Naive thymus-derived CD8-positive, alpha-beta T cell (primary cell): Measurements from ENCODE around the gene SHC4. TPM values are rescaled to one million over a fixed set of nuclear protein-coding genes. Genes with fewer than 3 reads are reported as not detected.
"Not testable (repeated sequence)": the region's sequence is repeated elsewhere in the genome, so short reads cannot be mapped to it uniquely, and the experiment has no call there.

ENCODE experiments used
- ATAC-seq, 2 donors: fragments of 150-1000 bp; cut with Tn5 transposase in 1 of 2; sonication (Bioruptor Pico), chemical (Tn5 transposase) in 1 of 2; 1 replicate in 1 of 2; 2 replicates in 1 of 2; pipeline ENCODE4 v1.10.0; 2021; ENCODE audit warnings: mild to moderate bottlenecking in 2 of 2, moderate library complexity in 2 of 2
- POLR2A ChIA-PET: fragments of 350-600 bp; sonication (Branson Sonifier 250); formaldehyde crosslinking; loops from one replicate; lab custom pipeline; 2021; ENCODE audit warnings: antibody characterized with exemption; lab: Charles Lee
- DNase-seq, 10 donors: peaks; one replicate each; pipeline versions ENCODE4 v3.0.0 to v3.0.0-alpha.2; 2020 to 2022
- H3K27ac Mint-ChIP-seq, 10 donors: one replicate each; pipeline ENCODE4 v1.8.0; 2020 to 2022; ENCODE audit warnings: mild to moderate bottlenecking in 10 of 10, mixed read lengths in 10 of 10, moderate library complexity in 4 of 10, inconsistent platforms in 1 of 10
- H3K27me3 Mint-ChIP-seq, 5 donors: one replicate each; pipeline ENCODE4 v1.8.0; 2021 to 2022; ENCODE audit warnings: mixed read lengths in 5 of 5
- H3K36me3 Mint-ChIP-seq, 3 donors: one replicate each; pipeline ENCODE4 v1.8.0; 2020 to 2022; ENCODE audit warnings: mixed read lengths in 3 of 3, mild to moderate bottlenecking in 2 of 3, inconsistent platforms in 1 of 3
- H3K4me1 Mint-ChIP-seq, 4 donors: one replicate each; pipeline ENCODE4 v1.8.0; 2021 to 2022; ENCODE audit warnings: mixed read lengths in 4 of 4
- H3K4me3 Mint-ChIP-seq, 10 donors: one replicate each; pipeline ENCODE4 v1.8.0; 2020 to 2022; ENCODE audit warnings: mild to moderate bottlenecking in 10 of 10, mixed read lengths in 10 of 10, moderate library complexity in 6 of 10, inconsistent platforms in 1 of 10
- H3K9me3 Mint-ChIP-seq, 9 donors: one replicate each; pipeline ENCODE4 v1.8.0; 2020 to 2022; ENCODE audit warnings: mixed read lengths in 9 of 9, mild to moderate bottlenecking in 3 of 9, inconsistent platforms in 1 of 9, moderate library complexity in 1 of 9
- polyA plus RNA-seq, 3 donors: library from polyadenylated mRNA; unstranded; fragments of 300-500 nt; fragmentation: Illumina TruSeq; gene quantifications; one replicate each; pipeline ENCODE4 v1.2.3, GENCODE V29; 2021
- total RNA-seq, 8 experiments: library from RNA in 2 of 8; stranded (reverse) in 2 of 8; gene quantifications; one replicate each; pipeline ENCODE4 v1.2.3 and lab custom pipeline; 2021 to 2026

SHC4 gene
- total and polyA plus RNA-seq, 5 experiments from 2014 or later = not detected

- H3K4me1 Mint-ChIP-seq = no peaks in the 10 kb centered on the region
- no peak for ATAC-seq
- no peaks in the 10 kb centered on the region for H3K9me3 Mint-ChIP-seq
- no peak overlapping the region for H3K27ac Mint-ChIP-seq
- no peak overlapping the region for H3K4me3 Mint-ChIP-seq
- no peak for DNase-seq
- peaks cover 11 to 41% (median 16%) of the 10 kb centered on the region in 5 donors for H3K27me3 Mint-ChIP-seq
- POLR2A ChIA-PET = no interaction called here
- H3K36me3 Mint-ChIP-seq = peaks cover 0 to 3% (median 0%) of the 10 kb centered on the region in 3 donors
Observed at GRCh38 chr15:48983300-48983699, 19.6 kb upstream of the SHC4 start.

DNA sequence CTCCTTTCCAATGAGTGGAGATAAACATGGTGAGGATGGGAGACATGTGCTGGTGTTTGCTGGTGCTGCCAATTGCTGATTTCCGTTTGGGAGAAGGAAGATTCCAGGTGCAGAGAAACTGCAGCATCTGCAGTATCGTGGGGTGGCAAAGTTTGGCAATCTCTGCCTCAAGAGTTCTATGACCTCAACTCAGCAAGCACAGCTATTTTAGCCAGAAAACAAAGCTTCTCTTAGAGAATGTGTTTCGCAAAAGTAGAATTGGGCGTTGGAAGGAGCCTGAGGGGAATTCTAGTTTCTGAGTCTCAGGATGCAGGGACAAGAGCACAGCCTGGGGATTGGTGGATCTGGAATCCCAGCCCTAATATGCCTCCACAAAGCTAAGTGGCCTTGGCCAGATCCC, 18.2 kb upstream of the SHC4 start:
- no peak overlapping the region for H3K4me3 Mint-ChIP-seq
- no peaks in the 10 kb centered on the region for H3K9me3 Mint-ChIP-seq
- H3K4me1 Mint-ChIP-seq = no peaks in the 10 kb centered on the region
- H3K27ac Mint-ChIP-seq = peak overlapping the region in 1 of 10 donors; percentile 54
- POLR2A ChIA-PET = no interaction called here
- no peaks in the 10 kb centered on the region for H3K36me3 Mint-ChIP-seq
- no peak for DNase-seq
- no peak for ATAC-seq
- H3K27me3 Mint-ChIP-seq = peaks cover 16 to 41% (median 21%) of the 10 kb centered on the region in 5 donors

- Mint-ChIP-seq H3K9me3 (no peaks in the 10 kb centered on the region), H3K4me1 (peaks cover 2 to 10% (median 4%) of the 10 kb centered on the region in 4 donors), H3K36me3 (no peaks in the 10 kb centered on the region), H3K4me3 (no peak overlapping the region), H3K27ac (no peak overlapping the region), H3K27me3 (peaks cover 16 to 52% (median 26%) of the 10 kb centered on the region in 5 donors)
- no peak for DNase-seq
- no peak for ATAC-seq
- POLR2A ChIA-PET = no interaction called here
Observed at GRCh38 chr15:48978638-48979037, 14.9 kb upstream of the SHC4 start.

GRCh38 chr15:48976444-48977088, 12.8 kb upstream of the SHC4 start:
- peaks cover 2 to 10% (median 4%) of the 10 kb centered on the region in 4 donors for H3K4me1 Mint-ChIP-seq
- POLR2A ChIA-PET = interaction anchor here (0.7 kb wide), 1 partner anchor 98 kb away, joined by 3 read pairs; the partner anchor contains the start of gene EID1
- peak overlapping the region in 1 of 10 donors; percentile 3 for H3K27ac Mint-ChIP-seq
- no peak for DNase-seq
- H3K9me3 Mint-ChIP-seq = no peaks in the 10 kb centered on the region
- H3K27me3 Mint-ChIP-seq = peaks cover 17 to 52% (median 30%) of the 10 kb centered on the region in 5 donors
- ATAC-seq = no peak
- H3K4me3 Mint-ChIP-seq = peak overlapping the region in 9 of 10 donors; percentile 10 to 68 (median 63)
- no peaks in the 10 kb centered on the region for H3K36me3 Mint-ChIP-seq

DNA sequence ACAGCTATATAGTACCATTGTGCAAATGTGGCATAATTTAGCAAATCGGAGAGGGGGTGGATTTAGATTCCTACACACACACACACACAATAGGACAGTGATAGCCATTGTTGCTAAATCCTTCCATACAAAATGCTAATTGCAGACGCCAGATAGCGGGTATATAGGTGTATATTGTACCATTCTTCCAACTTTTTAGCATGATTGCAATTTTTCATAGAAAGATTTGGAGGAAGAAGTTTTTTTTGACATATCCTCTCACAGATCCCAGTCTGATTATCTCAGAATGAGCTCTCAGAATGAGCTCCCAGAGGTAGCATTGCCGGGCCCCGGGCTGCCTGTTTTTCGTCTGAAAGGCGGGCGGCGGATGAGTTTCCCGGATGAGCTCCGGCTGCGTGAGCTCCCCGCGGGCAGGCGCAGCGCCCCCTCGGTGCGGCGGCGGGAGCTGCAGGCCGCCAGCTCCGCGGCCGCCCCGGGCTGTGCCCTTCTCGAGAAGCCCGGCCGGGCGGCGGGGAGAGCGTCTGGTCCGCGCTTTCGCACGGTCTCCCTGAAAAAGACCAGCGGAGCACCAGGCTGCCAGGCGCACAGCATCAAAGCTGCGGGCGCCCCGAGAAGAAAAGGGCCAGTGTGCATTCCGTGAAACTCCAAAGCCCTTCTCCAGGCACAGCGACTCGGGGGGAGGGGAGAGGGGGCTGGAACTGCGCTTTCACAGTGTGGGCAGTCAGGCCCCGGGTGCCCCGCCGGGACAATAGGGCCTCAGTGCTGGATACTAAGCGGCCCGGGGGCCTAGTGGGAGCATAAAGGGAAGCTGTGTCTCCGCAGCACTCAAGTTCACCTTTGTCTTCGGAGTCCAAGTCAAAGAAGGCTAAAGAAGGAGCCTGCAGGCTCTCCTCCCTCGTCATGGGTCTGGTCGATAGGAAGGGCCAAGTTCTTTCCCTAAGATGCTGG, 12.0 kb upstream of the SHC4 start:
- peak; percentile 97 to 100 for ATAC-seq
- DNase-seq = peak; percentile 47 to 75 (median 66)
- H3K27me3 Mint-ChIP-seq = peaks cover 14 to 53% (median 26%) of the 10 kb centered on the region in 5 donors
- peak overlapping the region; percentile 39 to 70 (median 65) for H3K4me3 Mint-ChIP-seq
- POLR2A ChIA-PET = interaction anchor here (0.7 kb wide), 1 partner anchor 98 kb away, joined by 3 read pairs; the partner anchor contains the start of gene EID1
- no peak overlapping the region for H3K27ac Mint-ChIP-seq
- H3K4me1 Mint-ChIP-seq = peaks cover 2 to 10% (median 4%) of the 10 kb centered on the region in 4 donors
- no peaks in the 10 kb centered on the region for H3K9me3 Mint-ChIP-seq
- H3K36me3 Mint-ChIP-seq = no peaks in the 10 kb centered on the region

DNA sequence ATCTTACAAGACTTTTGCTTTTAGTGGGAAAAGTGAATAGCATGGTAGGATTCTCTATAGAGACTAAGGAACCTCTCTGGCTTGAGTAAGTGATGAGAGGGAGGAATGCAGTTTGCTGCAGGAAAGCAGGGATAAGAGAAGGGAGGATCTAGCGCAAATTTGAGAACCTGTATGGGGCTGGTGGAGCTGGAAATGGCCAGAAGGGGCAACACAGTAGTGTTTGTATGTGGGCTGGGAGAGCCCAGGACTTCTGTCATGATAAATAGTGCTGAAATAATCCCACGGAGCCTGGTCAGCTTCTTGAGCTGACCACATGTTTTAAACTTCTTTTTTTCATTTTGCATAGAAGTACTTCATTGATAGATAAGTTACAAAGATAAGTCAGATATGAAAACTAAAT, 11.2 kb upstream of the SHC4 start:
- POLR2A ChIA-PET = interaction anchor here (0.7 kb wide), 1 partner anchor 97 kb away, joined by 4 read pairs; the partner anchor contains the start of gene EID1
- peak overlapping the region in 6 of 10 donors; percentile 12 to 70 (median 42) for H3K4me3 Mint-ChIP-seq
- peaks cover 2 to 10% (median 4%) of the 10 kb centered on the region in 4 donors for H3K4me1 Mint-ChIP-seq
- H3K27me3 Mint-ChIP-seq = peaks cover 17 to 51% (median 28%) of the 10 kb centered on the region in 5 donors
- H3K9me3 Mint-ChIP-seq = no peaks in the 10 kb centered on the region
- H3K36me3 Mint-ChIP-seq = no peaks in the 10 kb centered on the region
- DNase-seq (no peak), ATAC-seq (no peak)
- H3K27ac Mint-ChIP-seq = no peak overlapping the region

- Mint-ChIP-seq H3K27me3 (peaks cover 10 to 47% (median 26%) of the 10 kb centered on the region in 5 donors), H3K36me3 (no peaks in the 10 kb centered on the region)
Observed at GRCh38 chr15:48972750-48973503, 9.2 kb upstream of the SHC4 start.

GRCh38 chr15:48970926-48971325, 7.2 kb upstream of the SHC4 start:
- peaks cover 16 to 63% (median 29%) of the 10 kb centered on the region in 5 donors for H3K27me3 Mint-ChIP-seq
- POLR2A ChIA-PET, H3K36me3 Mint-ChIP-seq, H3K27ac Mint-ChIP-seq, ATAC-seq, H3K4me3 Mint-ChIP-seq, H3K9me3 Mint-ChIP-seq, DNase-seq: not testable (repeated sequence)
- peaks cover 10 to 20% (median 14%) of the 10 kb centered on the region in 4 donors for H3K4me1 Mint-ChIP-seq

More at GRCh38 chr15:48972750-48973503, 9.2 kb upstream of the SHC4 start:
- Mint-ChIP-seq H3K4me1 (peaks cover 4 to 10% (median 5%) of the 10 kb centered on the region in 4 donors), H3K4me3 (no peak overlapping the region), H3K27ac (no peak overlapping the region), H3K9me3 (no peaks in the 10 kb centered on the region)
- ATAC-seq (no peak), DNase-seq (no peak)
- POLR2A ChIA-PET = interaction anchor here (1.1 kb wide), 1 partner anchor 9 kb away, joined by 3 read pairs; the partner anchor contains the start of gene SHC4

DNA sequence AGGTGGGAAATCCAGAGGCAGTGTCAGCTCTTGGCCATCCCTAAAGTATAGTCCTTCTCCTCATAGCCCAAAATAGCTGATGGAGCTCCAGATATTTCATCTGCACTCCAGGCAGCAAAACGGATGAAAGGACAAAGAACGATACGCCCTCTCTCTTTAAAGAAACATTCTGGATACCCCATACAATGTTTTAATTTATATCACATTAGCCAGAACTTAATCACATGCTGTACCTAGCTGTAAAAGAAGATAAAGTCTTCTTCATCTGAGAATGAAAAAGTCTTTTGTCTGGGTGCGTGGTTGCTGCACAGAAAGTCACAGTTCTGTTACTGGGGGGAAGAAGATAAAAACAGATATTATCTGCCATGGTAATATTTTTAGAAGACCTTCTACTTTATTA, 4.3 kb upstream of the SHC4 start:
- ATAC-seq (no peak), DNase-seq (no peak)
- peaks cover 0 to 3% (median 0%) of the 10 kb centered on the region in 3 donors for H3K36me3 Mint-ChIP-seq
- H3K4me1 Mint-ChIP-seq = peaks cover 22 to 34% (median 29%) of the 10 kb centered on the region in 4 donors
- H3K4me3 Mint-ChIP-seq = no peak overlapping the region
- POLR2A ChIA-PET = no interaction called here
- peaks cover 31 to 79% (median 51%) of the 10 kb centered on the region in 5 donors for H3K27me3 Mint-ChIP-seq
- no peak overlapping the region for H3K27ac Mint-ChIP-seq
- H3K9me3 Mint-ChIP-seq = no peaks in the 10 kb centered on the region

GRCh38 chr15:48967336-48967735, 3.6 kb upstream of the SHC4 start:
- Mint-ChIP-seq H3K4me3 (no peak overlapping the region), H3K9me3 (no peaks in the 10 kb centered on the region), H3K27ac (peak overlapping the region in 1 of 10 donors; percentile 44), H3K27me3 (peaks cover 31 to 76% (median 51%) of the 10 kb centered on the region in 5 donors), H3K36me3 (peaks cover 0 to 3% (median 0%) of the 10 kb centered on the region in 3 donors), H3K4me1 (peaks cover 22 to 36% (median 32%) of the 10 kb centered on the region in 4 donors)
- ATAC-seq (no peak), DNase-seq (no peak)
- POLR2A ChIA-PET = no interaction called here

- H3K36me3 Mint-ChIP-seq = peaks cover 0 to 3% (median 0%) of the 10 kb centered on the region in 3 donors
- peak; percentile 65 to 71 for ATAC-seq
- POLR2A ChIA-PET = no interaction called here
- no peaks in the 10 kb centered on the region for H3K9me3 Mint-ChIP-seq
- H3K4me3 Mint-ChIP-seq = no peak overlapping the region
- peak in 2 of 10 donors; percentile 10 to 25 for DNase-seq
- H3K4me1 Mint-ChIP-seq = peaks cover 22 to 36% (median 32%) of the 10 kb centered on the region in 4 donors
- peaks cover 28 to 70% (median 48%) of the 10 kb centered on the region in 5 donors for H3K27me3 Mint-ChIP-seq
- peak overlapping the region in 1 of 10 donors; percentile 44 for H3K27ac Mint-ChIP-seq
Observed at GRCh38 chr15:48966595-48967301, 3.0 kb upstream of the SHC4 start.
